Activated naive CD4-positive, alpha-beta T cell treated with anti-CD3 and anti-CD28 coated beads for 36 hours (primary cell): ENCODE measurements around the gene MARK4. TPM values are rescaled to one million over a fixed set of nuclear protein-coding genes. Genes with fewer than 3 reads are reported as not detected.
A peak's percentile ranks its signal among the peaks of the same experiment; 100 is the strongest.

Experiments
- CTCF ChIA-PET: fragments of 350-600 bp; sonication (Branson Sonifier 250); formaldehyde crosslinking; loops from one replicate; lab custom pipeline; 2021; ENCODE audit warnings: antibody characterized with exemption; lab: Charles Lee
- DNase-seq: peaks from one replicate; pipeline ENCODE4 v3.0.0-alpha.2; 2020
- H3K27ac Mint-ChIP-seq: one replicate; pipeline ENCODE4 v1.8.0; 2021; ENCODE audit warnings: mild to moderate bottlenecking, mixed read lengths
- H3K27me3 Mint-ChIP-seq: one replicate; pipeline ENCODE4 v1.8.0; 2021; ENCODE audit warnings: low read depth, mixed read lengths
- H3K36me3 Mint-ChIP-seq: one replicate; pipeline ENCODE4 v1.8.0; 2021; ENCODE audit warnings: low read depth, mixed read lengths
- H3K4me1 Mint-ChIP-seq: one replicate; pipeline ENCODE4 v1.8.0; 2021; ENCODE audit warnings: low read depth, mixed read lengths
- H3K4me3 Mint-ChIP-seq: one replicate; pipeline ENCODE4 v1.8.0; 2021; ENCODE audit warnings: mild to moderate bottlenecking, moderate library complexity, mixed read lengths
- H3K9me3 Mint-ChIP-seq: one replicate; pipeline ENCODE4 v1.8.0; 2021; ENCODE audit warnings: mixed read lengths
- intact Hi-C: fragments of 100-400 bp; cut with micrococcal nuclease; formaldehyde crosslinking; loops from one replicate; pipeline ENCODE4 v1.15.1; 2023
- total RNA-seq, 2 experiments: library from RNA; stranded (reverse); gene quantifications; one replicate each; pipeline ENCODE4 v1.2.3, GENCODE V29; 2021

The MARK4 gene
- total RNA-seq, 2 experiments from 2014 or later = 13.0 to 15.7 TPM

GRCh38 chr19:45350477-45351058 is 99.5 kb downstream of the MARK4 start:
- Mint-ChIP-seq H3K27ac (peak overlapping the region; percentile 13), H3K36me3 (peaks cover 6% of the 10 kb centered on the region), H3K27me3 (peaks cover 7% of the 10 kb centered on the region), H3K4me1 (no peaks in the 10 kb centered on the region), H3K4me3 (no peak overlapping the region), H3K9me3 (no peaks in the 10 kb centered on the region)
- DNase-seq = no peak
- CTCF ChIA-PET = interaction anchor here (0.6 kb wide), 1 partner anchor 362 kb away, joined by 3 read pairs; no protein-coding TSS in a partner anchor
- intact Hi-C loops = no loop called here

- no peaks in the 10 kb centered on the region for H3K9me3 Mint-ChIP-seq
- H3K4me3 Mint-ChIP-seq = no peak overlapping the region
- no peaks in the 10 kb centered on the region for H3K4me1 Mint-ChIP-seq
- DNase-seq = no peak
- CTCF ChIA-PET = no interaction called here
- H3K27ac Mint-ChIP-seq = no peak overlapping the region
- H3K27me3 Mint-ChIP-seq = no peaks in the 10 kb centered on the region
- intact Hi-C loops = no loop called here
- H3K36me3 Mint-ChIP-seq = peaks cover 10% of the 10 kb centered on the region
Measured at GRCh38 chr19:45351401-45351952, 100.4 kb downstream of the MARK4 start.

GRCh38 chr19:45352062-45352461 is 101.0 kb downstream of the MARK4 start:
- Mint-ChIP-seq H3K9me3 (no peaks in the 10 kb centered on the region), H3K4me1 (no peaks in the 10 kb centered on the region), H3K36me3 (peaks cover 11% of the 10 kb centered on the region), H3K27ac (no peak overlapping the region), H3K4me3 (no peak overlapping the region), H3K27me3 (no peaks in the 10 kb centered on the region)
- intact Hi-C loops = no loop called here
- DNase-seq = no peak
- CTCF ChIA-PET = interaction anchor here (1.0 kb wide), 1 partner anchor 13 kb away, joined by 3 read pairs; no protein-coding TSS in a partner anchor

- no peaks in the 10 kb centered on the region for H3K27me3 Mint-ChIP-seq
- intact Hi-C loops = no loop called here
- no peak for DNase-seq
- peaks cover 15% of the 10 kb centered on the region for H3K36me3 Mint-ChIP-seq
- H3K4me1 Mint-ChIP-seq = no peaks in the 10 kb centered on the region
- no peak overlapping the region for H3K4me3 Mint-ChIP-seq
- no peak overlapping the region for H3K27ac Mint-ChIP-seq
- no peaks in the 10 kb centered on the region for H3K9me3 Mint-ChIP-seq
- CTCF ChIA-PET = interaction anchor here (1.0 kb wide), 1 partner anchor 13 kb away, joined by 3 read pairs; no protein-coding TSS in a partner anchor
Measured at GRCh38 chr19:45352471-45352870, 101.4 kb downstream of the MARK4 start.

- Mint-ChIP-seq H3K4me1 (no peaks in the 10 kb centered on the region), H3K27ac (no peak overlapping the region), H3K9me3 (no peaks in the 10 kb centered on the region), H3K4me3 (no peak overlapping the region), H3K36me3 (peaks cover 15% of the 10 kb centered on the region), H3K27me3 (no peaks in the 10 kb centered on the region)
- no peak for DNase-seq
- CTCF ChIA-PET = interaction anchor here (1.0 kb wide), 1 partner anchor 14 kb away, joined by 3 read pairs; no protein-coding TSS in a partner anchor
- intact Hi-C loops = no loop called here
Measured at GRCh38 chr19:45352914-45353796, 102.1 kb downstream of the MARK4 start.

- Mint-ChIP-seq H3K36me3 (peaks cover 15% of the 10 kb centered on the region), H3K4me3 (no peak overlapping the region), H3K9me3 (no peaks in the 10 kb centered on the region), H3K27me3 (no peaks in the 10 kb centered on the region), H3K27ac (no peak overlapping the region), H3K4me1 (no peaks in the 10 kb centered on the region)
- intact Hi-C loops = no loop called here
- CTCF ChIA-PET = no interaction called here
- no peak for DNase-seq
Measured at GRCh38 chr19:45354241-45354842, 103.3 kb downstream of the MARK4 start.

Other genes starting within 250 kb of the MARK4 start
- gene RELB, start 249.8 kb upstream of the MARK4 start, total RNA-seq = 10 to 100 TPM; 55.4 to 57.3 TPM
- 100 to 1,000 TPM; 106 to 113 TPM for gene CLASRP, start 212.2 kb upstream of the MARK4 start, total RNA-seq
- gene ZNF296, start 174.8 kb upstream of the MARK4 start, total RNA-seq = 1 to 10 TPM; 1.1 to 1.4 TPM
- gene GEMIN7, start 172.0 kb upstream of the MARK4 start, total RNA-seq = 10 to 100 TPM; 14.7 to 15.4 TPM
- gene PPP1R37, start 158.1 kb upstream of the MARK4 start, total RNA-seq = 10 to 100 TPM; 10.2 to 10.3 TPM
- gene NKPD1, start 90.3 kb upstream of the MARK4 start, total RNA-seq = under 1 TPM in 1 of 2 experiments, not detected in 1; 0.17 TPM
- gene TRAPPC6A, start 73.0 kb upstream of the MARK4 start, total RNA-seq = 10 to 100 TPM; 28.1 to 28.4 TPM
- gene BLOC1S3, start 72.5 kb upstream of the MARK4 start, total RNA-seq = 1 to 10 TPM; 5.1 to 6.5 TPM
- gene EXOC3L2, start 5.9 kb upstream of the MARK4 start, total RNA-seq = not detected
- not detected for gene CKM, start 71.6 kb downstream of the MARK4 start, total RNA-seq
- not detected for gene KLC3, start 89.5 kb downstream of the MARK4 start, total RNA-seq
- gene ERCC2, start 119.3 kb downstream of the MARK4 start, total RNA-seq = 10 to 100 TPM; 20.6 to 22.9 TPM
- gene PPP1R13L, start 153.8 kb downstream of the MARK4 start, total RNA-seq = 1 to 10 TPM; 4.0 to 4.8 TPM
- 1 to 10 TPM; 7.4 to 7.6 TPM for gene POLR1G, start 155.4 kb downstream of the MARK4 start, total RNA-seq
- gene ERCC1, start 172.6 kb downstream of the MARK4 start, total RNA-seq = 10 to 100 TPM; 28.9 to 30.7 TPM
- gene FOSB, start 216.7 kb downstream of the MARK4 start, total RNA-seq = 1 to 10 TPM; 8.0 to 8.7 TPM
- under 1 TPM; 0.69 to 0.84 TPM for gene RTN2, start 245.8 kb downstream of the MARK4 start, total RNA-seq
- 1 to 10 TPM; 2.3 to 2.5 TPM for gene PPM1N, start 247.2 kb downstream of the MARK4 start, total RNA-seq